Lower leg skin (tissue), 4 donors: ENCODE data around the gene TEX54. TPM values are rescaled to one million over a fixed set of nuclear protein-coding genes. Genes with fewer than 3 reads are reported as not detected.

Source experiments
- DNase-seq, 2 donors: peaks; one replicate each; pipeline ENCODE4 v3.0.0-alpha.2; 2019; ENCODE audit warnings: low spot score in 2 of 2
- H3K4me3 ChIP-seq: fragments of 200-600 bp; sonication (generic); 2 replicates; pipeline ENCODE4 v1.5.1; 2017; ENCODE audit warnings: mild to moderate bottlenecking, low read depth; ENCODE audit not compliant: poor library complexity, severe bottlenecking
- CTCF ChIP-seq, 3 donors: fragments of 450-650 bp; IDR thresholded peaks; one replicate each; pipeline ENCODE4 v1.5.1; 2016; ENCODE audit warnings: antibody characterized with exemption in 3 of 3, mild to moderate bottlenecking in 3 of 3, moderate library complexity in 2 of 3
- POLR2A ChIP-seq, 2 donors: fragments of 450-650 bp; IDR thresholded peaks; one replicate each; pipeline ENCODE4 v1.6.1; 2016 to 2017; ENCODE audit warnings: antibody characterized with exemption in 2 of 2, mild to moderate bottlenecking in 1 of 2, moderate library complexity in 1 of 2
- WGBS, 2 donors: methylation state at CpG; one replicate each; pipeline ENCODE4 v1.1.5; 2018; 5-methylcytosine and 5-hydroxymethylcytosine counted together
- intact Hi-C: fragments of 100-400 bp; cut with DNase I; formaldehyde crosslinking; loops from one replicate; pipeline ENCODE4 v1.15.0; 2023; ENCODE audit warnings: low total_unique reads
- total RNA-seq, 4 donors: library from RNA; depleted of rRNA; stranded (reverse); fragments of >200 nt; gene quantifications; one replicate each; pipeline ENCODE4 v1.1.0, GENCODE V29; 2016

TEX54 gene
- total RNA-seq, 4 donors from 2014 or later, result not detected

GRCh38 chr11:62879235-62879978, 46.8 kb upstream of the TEX54 start:
- no peak for TF ChIP-seq CTCF (IDR thresholded peaks at IDR 0.05)
- no peak for TF ChIP-seq POLR2A (IDR thresholded peaks at IDR 0.05)
- DNase-seq, result peak in 1 of 2 donors; percentile 74
- H3K4me3 ChIP-seq, result no peak overlapping the region
- WGBS, 2 donors, result 40 to 45% methylated on average over 7 of the region's 7 CpGs
- intact Hi-C loops, result no loop called here

- 54 to 74% methylated on average over 6 of the region's 6 CpGs for WGBS, 2 donors
- H3K4me3 ChIP-seq, result no peak overlapping the region
- intact Hi-C loops, result no loop called here
- TF ChIP-seq CTCF (IDR thresholded peaks at IDR 0.05) (no peak), POLR2A (IDR thresholded peaks at IDR 0.05) (no peak)
- no peak for DNase-seq
Observed at GRCh38 chr11:62876712-62877111, 44.1 kb upstream of the TEX54 start.

- no peak overlapping the region for H3K4me3 ChIP-seq
- intact Hi-C loops, result no loop called here
- 88 to 92% methylated on average over 7 of the region's 7 CpGs for WGBS, 2 donors
- DNase-seq, result no peak
- no peak for TF ChIP-seq CTCF (IDR thresholded peaks at IDR 0.05)
- TF ChIP-seq POLR2A (IDR thresholded peaks at IDR 0.05), result no peak
Observed at GRCh38 chr11:62875698-62876478, 43.2 kb upstream of the TEX54 start.

- no peak for DNase-seq
- TF ChIP-seq CTCF (IDR thresholded peaks at IDR 0.05), result no peak
- TF ChIP-seq POLR2A (IDR thresholded peaks at IDR 0.05), result no peak
- 92 to 97% methylated on average over 7 of the region's 7 CpGs for WGBS, 2 donors
- intact Hi-C loops, result no loop called here
- H3K4me3 ChIP-seq, result no peak overlapping the region
Observed at GRCh38 chr11:62874851-62875250, 42.2 kb upstream of the TEX54 start.

- H3K4me3 ChIP-seq, result no peak overlapping the region
- WGBS, 2 donors, result 66 to 74% methylated on average over 6 of the region's 6 CpGs
- no peak for TF ChIP-seq CTCF (IDR thresholded peaks at IDR 0.05)
- TF ChIP-seq POLR2A (IDR thresholded peaks at IDR 0.05), result no peak
- intact Hi-C loops, result no loop called here
- DNase-seq, result no peak
Observed at GRCh38 chr11:62865635-62866034, 33.0 kb upstream of the TEX54 start.
